NCI-H2081 treated with DMSO at 0.1 percent for 48 hours (cell line): ENCODE measurements around the gene KDM2B.

ENCODE experiments used
- DNase-seq: peaks from one replicate; lab custom pipeline; 2025; lab: John Stamatoyannopoulos, UW

The KDM2B gene

DNA sequence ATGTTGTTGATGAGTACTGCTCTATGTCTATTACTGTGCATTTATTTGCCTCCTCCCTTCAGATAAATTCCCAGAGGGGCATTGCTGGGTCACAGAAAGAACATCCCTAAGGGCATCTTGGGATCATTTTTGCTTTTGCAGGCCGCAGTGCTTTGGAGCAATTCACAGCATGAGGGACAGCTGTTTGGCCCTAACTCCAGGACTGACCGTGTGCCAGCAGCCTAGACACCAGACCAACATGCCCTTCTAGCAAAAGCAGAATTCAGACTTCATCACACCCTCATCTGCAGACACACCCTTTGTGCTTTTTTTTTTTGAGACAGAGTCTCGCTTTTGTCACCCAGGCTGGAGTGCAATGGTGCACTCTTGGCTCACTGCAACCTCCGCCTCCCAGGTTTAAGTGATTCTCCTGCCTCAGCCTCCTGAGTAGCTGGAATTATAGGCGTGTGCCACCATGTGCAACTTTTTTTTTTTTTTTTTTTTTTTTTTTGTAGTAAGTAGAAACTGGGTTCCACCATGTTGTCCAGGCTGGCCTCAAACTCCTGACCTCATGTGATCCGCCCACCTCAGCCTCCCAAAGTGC lies 149.9 kb downstream of the KDM2B start:
- no peak for DNase-seq

- DNase-seq, result no peak
Observed at GRCh38 chr12:121428883-121429282, 151.9 kb downstream of the KDM2B start.

DNA sequence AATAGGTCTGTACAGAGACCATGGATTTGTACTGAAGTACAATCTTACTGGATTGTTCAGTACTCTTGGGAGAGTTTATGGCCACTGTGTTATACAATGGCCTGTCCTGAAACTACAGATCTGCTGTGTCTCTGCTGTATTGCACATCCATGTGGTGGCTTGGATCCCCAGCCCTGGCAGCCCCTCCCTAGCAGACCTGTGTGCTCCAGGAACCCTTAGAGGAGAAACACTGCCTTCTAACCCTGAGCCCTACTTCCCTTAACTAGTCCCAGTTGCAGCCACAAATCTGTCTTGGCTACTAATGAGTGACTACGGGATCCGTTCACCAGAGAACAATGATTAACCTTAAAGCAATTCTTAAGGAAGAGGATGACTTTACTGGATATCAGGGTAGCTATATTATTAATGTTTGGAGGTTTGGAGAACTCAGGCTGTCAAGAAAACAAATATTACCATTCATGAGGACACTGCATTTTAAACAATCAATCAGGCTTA lies 153.2 kb downstream of the KDM2B start:
- no peak for DNase-seq

GRCh38 chr12:121424624-121424975 lies 156.2 kb downstream of the KDM2B start:
- no peak for DNase-seq

- no peak for DNase-seq
Observed at GRCh38 chr12:121423682-121424623, 156.9 kb downstream of the KDM2B start.

DNA sequence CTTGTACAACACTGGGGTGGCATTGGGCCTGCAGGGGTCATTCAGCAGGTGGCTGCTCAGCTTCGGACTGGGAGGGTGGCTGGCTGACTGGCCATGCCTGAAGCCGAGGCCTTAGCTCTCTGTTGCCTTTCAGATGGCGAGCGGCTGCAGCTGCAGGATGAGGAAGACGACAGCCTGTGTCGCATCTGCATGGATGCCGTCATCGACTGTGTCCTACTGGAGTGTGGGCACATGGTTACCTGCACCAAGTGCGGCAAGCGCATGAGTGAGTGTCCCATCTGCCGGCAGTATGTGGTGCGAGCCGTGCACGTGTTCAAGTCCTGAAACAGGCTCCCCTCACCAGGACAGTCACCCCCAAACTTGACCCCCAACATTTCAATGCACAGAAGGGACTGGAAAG lies 157.6 kb downstream of the KDM2B start:
- DNase-seq, result no peak

DNA sequence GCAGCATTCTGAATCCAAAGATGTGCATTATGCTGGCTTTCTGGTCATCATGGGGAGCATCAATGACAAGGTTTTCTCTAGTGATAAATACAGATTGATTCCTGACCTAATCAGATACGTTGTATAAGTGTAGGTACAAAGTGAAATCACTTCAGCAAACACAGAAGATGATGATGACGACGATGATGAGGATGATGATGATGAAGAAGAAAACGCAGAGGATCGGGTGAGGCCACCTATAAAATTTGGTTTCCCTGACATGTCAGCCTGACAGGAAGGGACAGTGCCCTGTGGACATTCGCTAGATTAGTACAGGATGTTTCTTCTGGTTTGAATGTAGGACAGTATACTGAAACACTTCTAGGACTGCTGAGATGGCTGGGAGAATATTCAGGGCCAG lies 160.7 kb downstream of the KDM2B start:
- DNase-seq, result no peak

- no peak for DNase-seq
Observed at GRCh38 chr12:121417847-121418246, 163.0 kb downstream of the KDM2B start.

- DNase-seq, result no peak
Observed at GRCh38 chr12:121413917-121414316, 166.9 kb downstream of the KDM2B start.

DNA sequence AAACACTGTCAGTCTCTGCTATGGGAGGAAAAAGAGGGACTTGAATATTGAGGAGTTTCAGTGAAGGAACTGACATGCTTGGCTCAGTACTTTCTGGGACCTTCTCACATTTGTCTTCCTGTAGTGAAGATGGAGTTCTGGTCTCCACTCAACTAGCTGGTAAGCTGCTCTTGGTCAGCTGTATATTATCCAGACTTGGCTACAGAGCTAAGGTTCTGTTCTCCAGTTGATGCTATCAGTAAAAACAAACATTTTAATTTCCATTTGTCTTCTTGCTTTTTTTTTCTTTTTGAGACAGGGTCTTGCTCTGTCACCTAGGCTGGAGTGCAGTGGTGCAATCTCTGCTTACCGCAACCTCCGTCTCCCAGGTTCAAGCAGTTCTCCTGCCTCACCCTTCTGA lies 175.6 kb downstream of the KDM2B start:
- no peak for DNase-seq

GRCh38 chr12:121404734-121405133 lies 176.1 kb downstream of the KDM2B start:
- peak; percentile 29 for DNase-seq

GRCh38 chr12:121403721-121404120 lies 177.1 kb downstream of the KDM2B start:
- DNase-seq, result no peak

DNA sequence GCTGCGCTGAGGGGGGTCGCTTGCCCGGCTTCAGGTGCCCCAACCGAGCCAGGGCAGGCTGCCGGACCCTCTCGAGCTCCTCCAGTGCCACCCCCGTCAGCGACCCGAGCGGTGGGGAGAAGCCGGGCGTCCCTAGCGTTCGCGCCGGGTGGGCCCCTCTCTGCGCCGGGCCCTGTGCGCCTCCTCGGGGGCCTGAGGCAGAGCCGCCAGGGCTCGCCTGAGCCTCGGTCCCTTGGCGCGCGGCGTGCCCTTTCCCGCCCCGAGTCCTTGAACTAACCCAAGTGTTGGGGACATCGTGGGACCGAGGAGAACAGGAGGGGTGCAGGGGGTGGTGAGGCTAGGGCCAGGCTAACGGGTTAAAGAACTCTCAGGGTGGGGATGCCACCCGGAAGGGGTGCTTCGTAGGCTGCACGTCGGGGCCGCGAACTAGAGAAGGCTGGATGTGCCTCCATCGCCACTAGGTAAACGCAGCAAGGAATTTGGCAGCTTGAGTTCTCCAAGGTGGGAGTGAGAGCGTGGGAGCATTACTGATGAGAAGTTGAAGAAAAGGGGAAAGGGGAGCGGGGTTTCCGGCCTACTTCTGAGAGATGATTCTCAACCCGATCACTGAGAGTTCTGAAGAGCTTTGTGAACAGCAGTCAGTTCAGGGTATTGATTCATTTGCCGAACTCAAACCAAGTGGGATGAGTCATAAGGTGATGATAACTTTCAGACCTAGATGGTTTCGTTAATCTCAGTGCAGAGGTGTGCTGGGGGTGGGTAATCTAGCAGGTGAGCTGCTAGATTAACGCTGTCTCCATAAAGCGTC lies 180.3 kb downstream of the KDM2B start:
- no peak for DNase-seq

GRCh38 chr12:121399391-121400331 lies 181.2 kb downstream of the KDM2B start, which contains the start of gene RNF34:
TSS of gene RNF34 (plus strand) at chr12:121400118. CDS start at chr12:121400213, 95 bp downstream.
- peak; percentile 95 for DNase-seq

GRCh38 chr12:121398355-121398754 lies 182.5 kb downstream of the KDM2B start:
- no peak for DNase-seq

GRCh38 chr12:121397521-121397920 lies 183.3 kb downstream of the KDM2B start:
- no peak for DNase-seq

GRCh38 chr12:121392325-121392716 lies 188.5 kb downstream of the KDM2B start:
- DNase-seq, result no peak

GRCh38 chr12:121391619-121392324 lies 189.1 kb downstream of the KDM2B start:
- no peak for DNase-seq

DNA sequence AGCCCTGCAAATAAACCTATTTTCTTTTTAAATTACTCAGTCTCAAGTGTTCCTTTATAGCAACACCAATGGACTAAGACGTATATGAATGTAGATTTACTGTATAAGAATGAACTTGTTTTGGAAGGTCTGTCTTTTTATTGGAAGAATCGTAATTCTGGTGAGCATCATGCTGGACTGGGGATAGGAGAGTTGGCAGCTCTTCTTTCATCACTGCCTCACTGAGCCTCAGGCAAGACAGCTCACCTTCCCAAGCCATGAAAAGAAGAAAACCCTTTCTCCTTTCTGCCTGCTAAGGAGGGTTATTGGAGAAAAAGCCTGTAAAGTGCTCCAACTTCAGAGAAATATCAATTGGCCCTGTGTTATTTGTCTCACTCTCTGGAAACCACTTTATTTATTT lies 190.0 kb downstream of the KDM2B start:
- DNase-seq, result no peak

GRCh38 chr12:121388421-121388981 lies 192.3 kb downstream of the KDM2B start:
- DNase-seq, result no peak
